Gastrocnemius medialis (tissue), 4 donors: ENCODE results near the gene TLCD2. TPM values are rescaled to one million over a fixed set of nuclear protein-coding genes. Genes with fewer than 3 reads are reported as not detected.
A peak's percentile ranks its signal among the peaks of the same experiment; 100 is the strongest.

Source experiments
- ATAC-seq, 2 donors: fragments of 150-250 bp; one replicate each; pipeline ENCODE4 v1.9.1; 2016
- DNase-seq, 2 donors: peaks; one replicate each; pipeline ENCODE4 v3.0.0-alpha.2; 2019
- H3K27ac ChIP-seq, 4 donors: fragments of 200-600 bp; sonication (generic); 1 replicate in 1 of 4; 2 replicates in 3 of 4; pipeline ENCODE4 v1.5.1; 2016 to 2018; ENCODE audit warnings: mild to moderate bottlenecking in 2 of 4, moderate library complexity in 1 of 4
- H3K27me3 ChIP-seq, 3 donors: fragments of 200-600 bp; sonication (generic) in 2 of 3; 1 replicate in 1 of 3; 2 replicates in 2 of 3; pipeline versions ENCODE4 v1.5.1 to v1.6.0; 2016 to 2019; ENCODE audit warnings: mild to moderate bottlenecking in 1 of 3, moderate library complexity in 1 of 3
- H3K36me3 ChIP-seq, 2 donors: fragments of 200-600 bp; sonication (generic) in 1 of 2; one replicate each; pipeline ENCODE4 v1.5.1; 2017 to 2018
- H3K4me1 ChIP-seq, 2 donors: fragments of 200-600 bp; sonication (generic) in 1 of 2; one replicate each; pipeline ENCODE4 v1.5.1; 2016 to 2017; ENCODE audit warnings: mild to moderate bottlenecking in 2 of 2
- H3K4me3 ChIP-seq, 4 donors: fragments of 200-600 bp; sonication (generic) in 3 of 4; 1 replicate in 1 of 4; 2 replicates in 3 of 4; pipeline ENCODE4 v1.5.1; 2016 to 2019; ENCODE audit warnings: mild to moderate bottlenecking in 2 of 4
- H3K9me3 ChIP-seq, 3 donors: fragments of 200-600 bp; sonication (generic) in 2 of 3; 1 replicate in 1 of 3; 2 replicates in 2 of 3; pipeline ENCODE4 v1.5.1; 2016 to 2019
- POLR2A ChIP-seq, 2 donors: fragments of 450-650 bp; IDR thresholded peaks; one replicate each; pipeline ENCODE4 v1.6.1; 2017; ENCODE audit warnings: antibody characterized with exemption in 2 of 2, mild to moderate bottlenecking in 2 of 2, moderate library complexity in 2 of 2
- in situ Hi-C, 4 donors: fragments of 200-750 bp; cut with MboI; loops; one replicate each; pipeline versions ENCODE4 v1.15.0 to v1.8.0; 2017; ENCODE audit warnings: low sequenced_read_pairs in 4 of 4
- intact Hi-C: fragments of 100-400 bp; cut with DNase I; formaldehyde crosslinking; loops from one replicate; pipeline ENCODE4 v1.15.1; 2023; ENCODE audit warnings: low total_unique reads
- total RNA-seq, 4 donors: library from RNA; depleted of rRNA; stranded (reverse); fragments of >200 nt; gene quantifications; one replicate each; pipeline versions ENCODE4 v1.1.0 to v1.2.3, GENCODE V29; 2016
- TF ChIP-seq, protein P1 (sequence below), 5 experiments: fragments of 450-650 bp in 3 of 5; fragments of 200-600 bp in 2 of 5; sonication (generic) in 2 of 5; IDR thresholded peaks in 4 of 5; conservative IDR thresholded peaks in 1 of 5; 1 replicate in 4 of 5; 2 replicates in 1 of 5; pipeline ENCODE4 v1.5.1; 2016 to 2019; ENCODE audit warnings: antibody characterized with exemption in 5 of 5, mild to moderate bottlenecking in 3 of 5, moderate library complexity in 3 of 5

The TLCD2 gene
- total RNA-seq, 4 donors from 2014 or later, result 0.66 to 0.95 (median 0.85) TPM

GRCh38 chr17:1729966-1730325 lies 19.8 kb upstream of the TLCD2 start:
- in situ Hi-C loops, result loop anchor here in 1 of 4 donors (10.0 kb wide), 1 partner anchor 45 kb away; no protein-coding TSS in a partner anchor
- DNase-seq (no peak), ATAC-seq (peak; percentile 11 to 26)
- intact Hi-C loops, result loop anchor here (2.0 kb wide), 1 partner anchor 33 kb away; the partner anchor contains the start of gene SERPINF1
- H3K27me3 ChIP-seq, result no peaks in the 10 kb centered on the region
- peaks cover 45 to 54% of the 10 kb centered on the region in 2 donors for H3K4me1 ChIP-seq
- H3K27ac ChIP-seq, result peak overlapping the region; percentile 99 to 100 (median 99)
- peaks cover 0 to 55% of the 10 kb centered on the region in 2 donors for H3K36me3 ChIP-seq
- TF ChIP-seq POLR2A (IDR thresholded peaks at IDR 0.05), result no peak
- TF ChIP-seq, protein P1, sequence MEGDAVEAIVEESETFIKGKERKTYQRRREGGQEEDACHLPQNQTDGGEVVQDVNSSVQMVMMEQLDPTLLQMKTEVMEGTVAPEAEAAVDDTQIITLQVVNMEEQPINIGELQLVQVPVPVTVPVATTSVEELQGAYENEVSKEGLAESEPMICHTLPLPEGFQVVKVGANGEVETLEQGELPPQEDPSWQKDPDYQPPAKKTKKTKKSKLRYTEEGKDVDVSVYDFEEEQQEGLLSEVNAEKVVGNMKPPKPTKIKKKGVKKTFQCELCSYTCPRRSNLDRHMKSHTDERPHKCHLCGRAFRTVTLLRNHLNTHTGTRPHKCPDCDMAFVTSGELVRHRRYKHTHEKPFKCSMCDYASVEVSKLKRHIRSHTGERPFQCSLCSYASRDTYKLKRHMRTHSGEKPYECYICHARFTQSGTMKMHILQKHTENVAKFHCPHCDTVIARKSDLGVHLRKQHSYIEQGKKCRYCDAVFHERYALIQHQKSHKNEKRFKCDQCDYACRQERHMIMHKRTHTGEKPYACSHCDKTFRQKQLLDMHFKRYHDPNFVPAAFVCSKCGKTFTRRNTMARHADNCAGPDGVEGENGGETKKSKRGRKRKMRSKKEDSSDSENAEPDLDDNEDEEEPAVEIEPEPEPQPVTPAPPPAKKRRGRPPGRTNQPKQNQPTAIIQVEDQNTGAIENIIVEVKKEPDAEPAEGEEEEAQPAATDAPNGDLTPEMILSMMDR (IDR thresholded peaks at IDR 0.05 in 4 of 5, conservative IDR thresholded peaks at IDR 0.05 in 1 of 5), result no peak
- no peaks in the 10 kb centered on the region for H3K9me3 ChIP-seq
- H3K4me3 ChIP-seq, result peak overlapping the region; percentile 29 to 47 (median 38)

DNA sequence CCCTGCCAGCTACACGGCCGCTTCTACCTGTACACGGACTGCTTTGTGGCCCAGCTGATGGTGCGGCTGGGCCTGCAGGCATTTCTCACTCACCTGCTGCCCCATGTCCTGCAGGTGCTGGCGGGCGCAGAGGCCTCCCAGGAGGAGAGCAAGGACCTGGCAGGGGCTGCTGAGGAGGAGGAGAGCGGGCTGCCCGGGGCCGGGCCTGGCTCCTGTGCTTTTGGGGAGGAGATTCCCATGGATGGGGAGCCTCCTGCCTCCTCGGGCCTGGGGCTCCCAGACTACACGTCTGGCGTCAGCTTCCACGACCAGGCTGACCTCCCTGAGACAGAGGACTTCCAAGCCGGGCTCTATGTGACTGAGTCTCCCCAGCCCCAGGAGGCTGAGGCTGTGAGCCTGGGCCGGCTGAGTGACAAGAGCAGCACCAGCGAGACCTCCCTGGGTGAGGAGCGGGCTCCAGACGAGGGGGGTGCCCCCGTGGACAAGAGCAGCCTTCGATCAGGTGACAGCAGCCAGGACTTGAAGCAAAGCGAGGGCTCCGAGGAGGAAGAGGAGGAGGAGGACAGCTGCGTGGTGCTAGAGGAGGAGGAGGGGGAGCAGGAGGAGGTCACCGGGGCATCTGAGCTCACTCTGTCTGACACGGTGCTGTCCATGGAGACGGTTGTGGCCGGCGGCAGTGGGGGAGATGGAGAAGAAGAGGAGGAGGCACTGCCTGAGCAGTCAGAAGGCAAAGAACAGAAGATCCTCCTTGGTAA lies 17.9 kb upstream of the TLCD2 start:
- no peak for DNase-seq
- in situ Hi-C loops, result loop anchor here in 1 of 4 donors (10.0 kb wide), 1 partner anchor 47 kb away; no protein-coding TSS in a partner anchor

GRCh38 chr17:1727258-1727789 lies 17.1 kb upstream of the TLCD2 start:
- Histone ChIP-seq H3K4me1 (peaks cover 51 to 64% of the 10 kb centered on the region in 2 donors), H3K27me3 (no peaks in the 10 kb centered on the region), H3K9me3 (no peaks in the 10 kb centered on the region), H3K4me3 (no peak overlapping the region), H3K27ac (peak overlapping the region in 3 of 4 donors; percentile 20 to 100 (median 99)), H3K36me3 (peaks cover 0 to 30% of the 10 kb centered on the region in 2 donors)
- ATAC-seq (no peak), DNase-seq (no peak)
- TF ChIP-seq, protein P1 (IDR thresholded peaks at IDR 0.05 in 4 of 5, conservative IDR thresholded peaks at IDR 0.05 in 1 of 5), result no peak
- TF ChIP-seq POLR2A (IDR thresholded peaks at IDR 0.05), result no peak
- intact Hi-C loops (no loop called here), in situ Hi-C loops (loop anchor here in 1 of 4 donors (10.0 kb wide), 1 partner anchor 47 kb away; no protein-coding TSS in a partner anchor)

More for the DNA sequence above, 17.9 kb upstream of the TLCD2 start:
- peak overlapping the region; percentile 20 to 100 (median 76) for H3K27ac ChIP-seq
- no peak for TF ChIP-seq POLR2A (IDR thresholded peaks at IDR 0.05)
- TF ChIP-seq, protein P1 (IDR thresholded peaks at IDR 0.05 in 4 of 5, conservative IDR thresholded peaks at IDR 0.05 in 1 of 5), result no peak
- no peaks in the 10 kb centered on the region for H3K27me3 ChIP-seq
- no peaks in the 10 kb centered on the region for H3K9me3 ChIP-seq
- no peak overlapping the region for H3K4me3 ChIP-seq
- intact Hi-C loops, result no loop called here
- no peak for ATAC-seq
- peaks cover 52 to 66% of the 10 kb centered on the region in 2 donors for H3K4me1 ChIP-seq
- H3K36me3 ChIP-seq, result peaks cover 0 to 36% of the 10 kb centered on the region in 2 donors

GRCh38 chr17:1726626-1727257 lies 16.6 kb upstream of the TLCD2 start:
- intact Hi-C loops (no loop called here), in situ Hi-C loops (loop anchor here in 1 of 4 donors (10.0 kb wide), 1 partner anchor 48 kb away; no protein-coding TSS in a partner anchor)
- H3K27me3 ChIP-seq, result no peaks in the 10 kb centered on the region
- peaks cover 0 to 27% of the 10 kb centered on the region in 2 donors for H3K36me3 ChIP-seq
- TF ChIP-seq POLR2A (IDR thresholded peaks at IDR 0.05), result no peak
- peak overlapping the region; percentile 27 to 100 (median 99) for H3K27ac ChIP-seq
- H3K4me3 ChIP-seq, result no peak overlapping the region
- peaks cover 50 to 63% of the 10 kb centered on the region in 2 donors for H3K4me1 ChIP-seq
- ATAC-seq (no peak), DNase-seq (no peak)
- H3K9me3 ChIP-seq, result no peaks in the 10 kb centered on the region
